Cortex of kidney (tissue), 1 donor: Measurements from ENCODE around the gene HOXB1.
"Not testable (repeated sequence)": the region's sequence is repeated elsewhere in the genome, so short reads cannot be mapped to it uniquely, and the experiment has no call there.

Source experiments
- DNase-seq: peaks from one replicate; lab custom pipeline; 2025; lab: John Stamatoyannopoulos, UW

HOXB1 gene

DNA sequence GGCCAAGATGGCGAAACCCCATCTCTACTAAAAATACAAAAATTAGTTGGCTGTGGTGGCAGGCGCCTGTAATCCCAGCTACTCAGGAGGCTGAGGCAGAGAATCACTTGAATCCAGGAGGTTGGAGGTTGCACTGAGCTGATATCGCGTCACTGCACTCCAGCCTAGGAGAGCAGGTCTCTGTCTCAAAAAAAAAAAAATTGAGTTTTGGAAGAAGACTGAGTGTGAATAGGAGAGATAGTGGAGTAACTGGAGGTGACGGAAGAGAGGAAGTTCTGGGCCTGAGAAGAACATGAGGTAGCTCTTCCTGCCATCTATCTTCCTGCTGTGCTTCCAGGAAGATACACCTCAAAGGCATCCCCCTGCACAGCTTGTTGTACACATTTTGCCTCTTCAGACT is 11.4 kb downstream of the HOXB1 start:
- no peak for DNase-seq

DNA sequence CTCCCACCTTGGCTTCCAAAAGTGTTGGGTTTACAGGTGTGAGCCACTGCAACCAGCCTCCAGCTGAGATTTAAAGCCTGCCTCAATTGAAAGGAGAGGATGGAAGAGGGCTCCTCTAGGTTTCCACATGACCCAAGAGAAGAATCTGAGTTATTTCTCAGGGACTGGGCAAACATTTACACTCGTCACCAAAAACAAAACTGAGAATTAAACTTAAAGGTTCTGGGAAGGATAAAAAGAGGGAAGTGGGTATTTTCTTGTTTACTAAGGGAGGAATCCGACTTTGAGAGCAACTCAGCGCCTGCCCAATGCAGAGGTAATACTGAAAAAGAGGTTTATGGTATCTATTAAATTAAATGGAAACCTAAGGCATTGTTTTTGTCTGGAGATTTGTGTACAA is 13.3 kb downstream of the HOXB1 start:
- DNase-seq: no peak

DNA sequence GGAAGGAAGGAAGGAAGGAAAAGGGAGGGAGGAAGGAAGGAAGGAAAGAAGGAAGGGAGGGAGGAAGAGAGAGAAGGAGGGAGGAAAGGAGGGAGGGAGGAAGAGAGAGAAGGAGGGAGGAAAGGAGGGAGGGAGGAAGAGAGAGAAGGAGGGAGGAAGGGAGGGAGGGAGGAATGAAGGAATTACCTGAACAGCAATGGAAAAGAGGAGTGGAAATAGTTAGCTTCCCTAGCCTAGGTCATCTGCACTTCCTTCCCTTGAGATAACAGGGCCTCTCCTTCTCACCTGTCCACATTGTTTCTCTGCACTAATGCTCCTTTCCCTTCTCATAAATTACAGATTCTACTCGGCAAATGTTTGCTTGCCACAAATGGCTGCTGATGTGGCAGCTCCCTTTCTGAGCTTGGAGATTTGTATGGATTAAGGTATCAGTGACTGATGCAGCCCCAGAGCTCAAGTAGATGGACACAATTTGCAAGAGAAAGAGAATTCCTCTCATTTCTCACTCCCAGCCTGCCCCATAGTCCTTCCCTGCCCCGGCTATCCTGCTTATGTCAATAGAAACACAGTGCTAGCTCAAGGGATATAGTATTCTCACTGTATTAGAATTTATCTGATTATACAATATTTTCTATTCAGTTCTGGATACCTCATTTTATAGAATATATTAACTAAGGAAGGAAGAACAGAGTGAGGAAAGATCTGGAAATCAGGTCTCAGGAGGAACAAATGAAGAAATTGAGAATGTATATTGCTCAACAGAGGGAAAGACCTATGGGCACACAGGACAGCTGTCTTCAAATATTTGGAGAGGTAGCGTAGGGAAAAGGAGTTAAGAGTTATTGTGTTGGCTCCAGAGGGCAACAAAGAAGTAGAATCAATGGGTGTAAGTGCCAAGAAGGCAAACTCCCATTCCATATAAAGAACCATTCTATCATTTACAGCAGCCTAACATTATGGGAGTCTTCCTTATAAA is 14.6 kb downstream of the HOXB1 start:
- no peak for DNase-seq

DNA sequence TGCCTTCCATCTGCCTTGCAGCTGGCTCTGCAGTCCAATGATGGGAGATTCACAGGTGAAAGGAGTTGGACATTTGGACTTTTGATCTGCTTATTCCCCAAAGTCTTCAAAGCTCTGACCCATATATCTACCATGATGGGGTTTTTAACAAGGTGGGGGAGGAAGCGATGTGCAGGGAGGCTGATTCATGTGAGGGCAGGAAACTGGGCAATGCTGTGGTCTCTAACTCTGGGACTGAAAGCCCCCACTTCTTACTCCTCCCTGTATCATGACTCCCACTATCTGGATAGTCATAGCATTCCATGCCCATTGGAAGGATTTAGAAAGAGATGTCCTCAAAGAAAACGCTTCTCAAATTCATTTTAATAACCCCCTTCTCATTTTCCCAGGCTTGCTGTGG is 16.3 kb downstream of the HOXB1 start:
- no peak for DNase-seq

DNA sequence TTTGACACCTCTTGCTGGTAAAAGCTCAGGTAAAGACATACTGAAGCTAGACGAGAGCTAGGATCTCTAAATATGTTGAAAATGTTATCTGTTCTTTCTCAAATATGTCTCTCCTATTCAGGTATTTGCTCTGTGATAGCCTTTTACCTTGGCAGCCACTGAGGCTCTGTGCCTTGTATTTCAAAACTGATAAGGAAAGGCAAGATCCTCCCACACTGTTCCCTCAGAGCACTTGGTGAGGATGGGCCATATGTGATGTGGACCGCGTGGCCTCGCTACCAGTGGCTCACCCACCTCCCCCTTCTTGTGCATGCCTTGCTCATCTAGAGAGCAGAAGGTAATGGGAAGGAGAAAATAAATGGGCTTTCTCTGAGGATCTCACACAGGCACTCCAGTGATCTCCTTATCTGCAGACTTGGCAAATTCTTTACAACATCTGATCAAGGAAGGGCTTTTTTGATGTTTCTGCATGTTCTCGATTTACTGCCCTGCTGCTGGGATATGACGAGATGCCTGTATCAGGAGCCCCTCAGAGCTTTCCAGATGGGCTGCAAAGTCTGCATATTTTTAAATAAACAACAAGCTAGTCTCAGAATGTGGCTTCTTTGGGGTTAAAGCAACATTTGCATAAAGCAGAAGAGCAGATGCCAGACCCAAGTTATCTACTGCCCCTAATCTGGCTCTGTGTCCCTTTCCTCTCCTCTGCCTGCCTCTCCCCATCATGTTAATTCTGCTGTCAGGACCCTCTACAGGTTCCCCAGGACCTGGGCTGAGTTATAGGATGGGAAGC is 16.9 kb downstream of the HOXB1 start:
- no peak for DNase-seq

DNA sequence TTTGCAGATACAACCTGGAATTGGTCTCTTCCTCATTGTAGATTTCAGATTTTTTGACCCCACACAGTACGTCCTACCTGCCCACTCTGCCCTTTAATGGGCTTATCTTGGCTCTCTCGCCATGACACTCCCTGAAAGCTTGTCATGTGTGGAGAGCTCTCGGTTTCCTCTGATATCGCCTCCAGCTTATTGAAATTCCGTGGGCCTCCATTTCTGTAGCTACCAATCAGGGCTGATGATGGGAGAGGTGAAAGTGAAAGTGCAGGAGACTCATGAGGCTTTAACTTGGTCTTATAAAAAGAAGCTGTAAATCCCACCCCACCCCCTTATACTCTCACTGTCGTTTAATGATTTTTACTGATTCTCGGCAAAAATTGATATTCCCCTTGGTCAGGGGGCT is 17.7 kb downstream of the HOXB1 start:
- DNase-seq: no peak

DNA sequence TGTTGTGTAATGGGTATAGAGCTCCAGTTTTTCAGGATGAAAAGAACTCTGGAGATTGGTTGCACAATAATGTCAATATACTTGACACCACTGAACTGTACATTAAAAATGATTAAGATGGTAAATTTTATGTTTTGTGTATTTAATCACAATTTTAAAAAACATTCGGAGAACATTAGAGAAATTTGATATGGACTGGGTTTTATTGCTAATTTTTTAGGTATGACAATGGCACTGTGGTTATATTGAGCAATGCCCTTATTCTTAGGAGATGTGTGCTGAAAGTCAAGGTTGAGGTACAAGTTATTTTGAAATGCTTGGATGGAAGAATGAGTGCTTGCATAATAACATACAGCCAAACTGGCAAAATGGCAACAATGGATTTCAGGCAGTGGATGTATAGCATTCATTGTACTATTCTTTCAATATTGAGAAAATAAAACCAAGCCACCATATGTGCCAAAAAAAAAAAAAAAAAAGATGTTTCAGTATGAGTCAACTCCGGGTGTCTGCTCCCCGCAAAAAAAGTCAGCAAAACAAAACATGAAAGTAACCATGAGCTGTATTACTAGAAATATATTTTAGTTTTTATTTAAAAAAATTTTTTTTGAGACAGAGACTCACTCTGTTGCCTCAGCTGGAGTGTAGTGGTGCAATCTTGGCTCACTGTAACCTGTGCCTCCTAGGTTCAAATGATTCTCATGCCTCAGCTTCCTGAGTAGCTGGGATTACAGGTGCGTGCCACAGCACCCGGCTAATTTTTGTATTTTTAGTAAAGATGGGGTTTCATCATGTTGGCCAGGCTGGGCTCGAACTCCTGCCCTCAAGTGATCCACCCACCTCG is 19.8 kb downstream of the HOXB1 start:
- no peak for DNase-seq

DNA sequence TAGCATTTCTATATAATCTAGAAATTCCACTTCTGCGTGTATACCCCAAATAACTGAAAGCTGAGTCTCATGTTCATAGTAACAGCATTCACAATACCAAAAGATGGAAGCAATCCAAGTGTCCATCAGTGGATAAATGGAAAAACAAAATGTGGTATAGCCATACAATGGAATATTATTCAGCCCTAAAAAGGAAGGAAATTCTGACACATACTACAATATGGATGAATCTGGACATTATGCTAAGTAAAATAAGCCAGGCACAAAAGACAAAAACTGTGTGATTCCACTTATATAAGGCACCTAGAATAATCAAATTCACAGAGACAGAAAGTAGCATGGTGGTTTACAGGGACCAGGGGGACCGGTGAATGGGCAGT is 20.4 kb downstream of the HOXB1 start:
- no peak for DNase-seq

DNA sequence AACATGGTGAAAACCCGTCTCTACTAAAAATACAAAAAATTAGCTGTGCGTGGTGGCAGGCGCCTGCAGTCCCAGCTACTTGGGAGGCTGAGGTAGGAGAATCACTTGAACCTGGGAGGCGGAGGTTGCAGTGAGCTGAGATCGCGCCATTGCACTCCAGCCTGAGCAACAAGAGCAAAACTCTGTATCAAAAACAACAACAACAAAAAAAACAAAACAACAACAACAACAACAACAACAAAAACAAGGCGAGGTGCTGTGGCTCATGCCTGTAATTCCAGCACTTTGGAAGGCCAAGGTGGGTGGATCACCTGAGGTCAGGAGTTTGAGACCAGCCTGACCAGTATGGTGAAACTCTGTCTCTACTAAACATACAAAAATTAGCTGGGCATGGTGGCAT is 21.1 kb downstream of the HOXB1 start:
- DNase-seq: not testable (repeated sequence)

DNA sequence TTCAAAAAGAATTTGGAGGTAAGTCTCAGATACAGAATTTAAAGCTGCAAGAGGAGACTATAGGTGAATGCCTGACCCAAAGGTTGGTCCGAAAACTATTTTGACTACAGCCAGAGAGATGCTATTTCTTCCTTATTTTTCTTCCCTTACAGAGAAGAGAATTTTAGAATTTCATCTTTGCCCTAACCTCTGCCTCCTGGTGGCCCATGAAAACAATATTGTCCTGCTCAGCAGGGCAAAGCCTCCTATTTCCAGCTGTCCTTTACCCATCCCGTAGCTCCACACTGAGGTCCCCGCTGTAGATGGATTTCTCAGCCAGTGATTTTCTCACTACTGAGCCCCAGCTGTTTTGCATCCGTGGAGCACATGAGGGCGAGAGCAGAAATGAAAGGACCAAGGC is 24.6 kb downstream of the HOXB1 start:
- DNase-seq: no peak

DNA sequence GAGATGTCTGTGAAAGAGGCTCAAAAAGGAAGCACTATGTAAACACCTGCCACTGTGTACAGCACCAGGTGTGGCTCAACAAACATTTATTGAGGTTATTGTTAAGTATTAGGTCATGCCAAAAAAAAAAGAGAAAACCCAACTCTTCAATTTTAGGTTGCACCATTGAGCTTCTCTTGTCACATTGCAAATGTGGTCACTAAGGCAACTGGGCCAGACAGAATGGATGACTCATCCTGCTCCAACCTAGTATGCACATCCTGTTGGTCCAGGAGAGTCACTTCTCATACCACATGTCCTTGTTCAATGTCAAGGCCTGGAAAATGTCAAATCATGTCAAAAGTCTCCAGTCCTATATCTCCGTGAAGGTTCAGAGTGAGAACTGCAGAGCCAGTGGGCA is 25.0 kb downstream of the HOXB1 start:
- no peak for DNase-seq

DNA sequence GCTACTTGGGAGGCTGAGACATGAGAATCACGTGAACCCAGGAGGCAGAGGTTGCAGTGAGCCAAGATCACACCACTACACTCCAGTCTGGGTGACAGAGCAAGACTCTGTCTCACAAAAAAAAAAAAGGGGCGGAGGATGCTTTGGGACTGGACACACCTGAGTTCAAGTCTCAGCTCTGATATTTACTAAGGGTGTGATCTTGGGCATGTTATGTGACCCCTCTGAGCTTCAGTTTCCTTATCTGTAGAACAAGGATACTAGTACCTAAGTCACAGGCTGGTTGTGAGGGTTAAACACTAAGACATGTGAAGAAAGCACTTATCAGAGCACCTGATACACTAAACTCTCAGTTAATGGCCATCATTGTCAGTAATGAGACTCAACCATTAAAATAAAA is 25.9 kb downstream of the HOXB1 start:
- DNase-seq: no peak

DNA sequence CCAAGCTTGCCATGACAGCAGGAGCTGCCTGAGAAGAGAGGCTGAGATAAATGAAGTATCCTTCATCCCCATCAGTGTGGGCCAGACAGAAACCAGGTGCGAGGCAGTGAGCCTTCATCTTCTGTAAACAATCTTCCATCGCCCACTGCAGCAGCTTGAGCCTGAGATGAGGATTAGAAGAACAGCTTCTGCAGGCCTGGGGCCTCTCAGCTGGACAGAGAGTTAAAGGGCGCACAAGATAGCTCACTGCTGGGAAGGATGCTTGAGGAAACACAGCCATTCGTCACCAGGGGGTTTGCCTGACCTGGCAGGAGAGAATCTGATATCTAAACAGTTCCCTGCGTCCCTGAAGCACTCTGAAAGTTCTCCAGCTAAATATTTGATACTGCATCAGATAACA is 27.1 kb downstream of the HOXB1 start:
- DNase-seq: no peak

DNA sequence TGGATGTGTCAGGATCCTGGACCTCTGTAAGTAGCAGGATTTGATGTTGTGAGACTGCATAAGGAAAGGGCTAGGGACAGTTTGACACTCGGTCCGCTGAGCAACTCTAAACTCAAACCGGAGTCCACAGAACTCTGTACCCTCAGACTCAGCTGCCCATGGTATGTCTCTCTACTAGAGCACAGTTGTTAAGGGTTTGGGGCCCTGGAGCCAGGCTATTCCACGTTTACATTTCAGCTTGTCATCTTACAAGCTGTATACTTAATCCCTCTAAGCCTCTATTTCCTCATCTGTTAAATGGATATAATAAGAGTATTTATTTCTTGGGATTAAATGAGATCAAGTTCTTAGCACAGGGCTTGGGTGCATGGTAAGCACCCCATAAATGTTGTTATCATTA is 27.9 kb downstream of the HOXB1 start:
- DNase-seq: no peak

DNA sequence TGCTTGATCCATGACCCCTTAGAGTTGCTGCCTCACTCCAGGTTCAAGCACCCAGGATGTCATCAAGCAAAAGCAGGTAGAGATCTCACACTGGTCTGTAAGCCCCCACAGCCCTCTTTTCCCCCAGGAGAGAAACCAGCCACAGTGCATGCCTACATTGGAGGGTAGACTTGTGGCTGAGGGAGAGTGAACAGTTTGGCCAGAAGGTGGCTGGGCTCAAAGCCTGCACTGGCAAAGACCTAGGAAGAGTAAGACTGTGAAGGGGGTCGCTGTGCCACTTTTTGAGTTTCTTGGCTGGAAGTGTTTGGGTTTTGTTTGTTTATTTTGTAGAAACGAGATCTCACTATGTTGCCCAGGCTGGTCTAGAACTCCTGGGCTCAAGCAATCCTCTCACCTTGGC is 28.5 kb downstream of the HOXB1 start:
- no peak for DNase-seq

DNA sequence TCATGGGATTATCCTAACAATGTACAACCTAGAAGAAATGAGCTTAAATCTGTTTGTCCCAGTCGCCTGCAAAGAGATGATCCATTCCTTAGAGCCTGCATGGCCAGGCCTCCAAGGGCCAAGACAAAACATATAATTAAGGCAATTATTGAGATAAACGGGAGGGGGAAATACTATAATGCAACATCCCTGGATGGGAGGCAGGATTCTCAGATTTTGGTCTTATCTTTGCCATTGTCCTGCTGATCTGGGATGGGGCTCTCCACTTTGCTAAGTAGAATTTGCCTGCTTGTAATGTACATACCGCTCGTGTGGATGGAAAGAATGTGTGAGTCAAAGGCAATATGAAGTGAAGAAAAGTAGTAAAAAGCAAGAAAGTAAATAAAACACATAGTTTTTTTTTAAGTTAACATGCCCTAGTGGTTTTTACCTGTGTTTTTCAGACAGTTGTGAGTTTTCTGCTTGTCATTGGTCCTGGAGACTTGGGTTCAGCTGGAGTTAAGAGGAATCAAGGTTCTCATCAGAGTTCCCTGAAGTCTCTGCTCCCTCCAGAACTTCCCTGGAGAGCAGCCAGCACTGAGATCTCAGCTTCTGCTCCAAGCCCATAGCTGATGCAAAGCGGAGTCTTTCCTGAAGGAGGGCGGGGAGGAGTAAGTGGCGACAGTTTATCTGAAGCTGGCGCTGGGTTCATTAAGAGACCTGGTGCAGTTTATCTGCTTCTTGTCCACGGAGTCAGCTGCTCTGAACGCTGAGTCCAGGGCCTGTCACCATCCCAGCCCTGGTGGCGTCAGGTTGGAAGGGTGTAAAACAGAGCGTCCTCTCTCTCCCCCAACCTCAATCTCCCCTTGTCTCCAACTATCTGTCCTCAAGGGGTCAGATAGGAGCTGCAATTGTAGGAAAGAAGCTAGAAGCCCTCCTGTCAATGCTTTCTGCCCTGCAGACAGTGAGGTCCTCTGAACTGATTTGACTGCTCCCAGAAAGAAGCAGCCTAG is 30.1 kb downstream of the HOXB1 start:
- DNase-seq: no peak

DNA sequence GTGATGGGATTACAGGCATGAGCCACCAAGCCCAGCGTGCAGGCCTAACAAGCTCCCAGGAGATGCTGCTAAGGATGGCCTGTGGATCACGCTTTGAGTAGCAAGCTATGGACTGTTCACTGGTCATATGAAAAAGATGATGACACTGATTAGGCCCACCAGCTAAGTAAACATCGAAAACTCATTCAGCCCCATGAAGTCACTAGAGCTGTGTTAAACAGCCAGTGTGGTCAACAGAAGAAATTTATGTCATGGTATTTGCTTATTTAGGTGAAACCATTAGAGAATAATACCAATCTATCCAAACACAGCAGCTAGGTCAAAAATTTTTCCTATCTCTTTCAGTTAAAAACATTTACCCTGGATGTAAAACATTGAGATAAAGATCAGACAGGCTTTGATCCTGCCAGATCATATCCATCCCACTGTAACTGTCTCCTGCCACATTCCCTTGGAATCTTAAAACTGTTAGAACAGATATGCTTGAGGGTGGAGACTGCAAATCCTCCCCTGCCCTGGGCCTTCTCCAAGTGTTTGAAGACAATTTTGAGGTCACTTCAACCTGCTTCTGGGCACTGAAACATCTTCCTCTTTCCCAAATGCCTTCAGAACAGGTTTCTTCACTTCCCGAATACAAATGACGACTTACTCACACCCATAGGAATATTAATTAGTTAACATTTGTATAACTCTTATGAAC is 30.9 kb downstream of the HOXB1 start:
- no peak for DNase-seq

DNA sequence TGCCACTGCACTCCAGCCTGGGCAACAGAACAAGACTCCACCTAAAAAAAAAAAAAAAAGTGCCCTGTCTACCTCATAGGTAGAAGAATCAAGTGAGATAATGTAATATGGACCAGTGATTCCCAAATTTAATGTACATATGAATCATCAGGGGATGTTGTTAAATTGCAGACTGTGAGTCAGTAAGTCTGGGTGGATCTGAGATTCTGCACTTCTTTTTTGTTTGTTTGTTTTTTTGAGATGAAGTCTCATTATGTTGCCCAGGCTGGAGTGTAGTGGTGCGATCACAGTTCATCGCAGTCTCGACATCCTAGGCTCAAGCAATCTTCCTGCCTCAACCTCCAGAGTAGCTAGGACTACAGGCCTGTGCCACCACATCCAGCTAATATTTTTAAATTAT is 31.6 kb downstream of the HOXB1 start:
- DNase-seq: no peak

DNA sequence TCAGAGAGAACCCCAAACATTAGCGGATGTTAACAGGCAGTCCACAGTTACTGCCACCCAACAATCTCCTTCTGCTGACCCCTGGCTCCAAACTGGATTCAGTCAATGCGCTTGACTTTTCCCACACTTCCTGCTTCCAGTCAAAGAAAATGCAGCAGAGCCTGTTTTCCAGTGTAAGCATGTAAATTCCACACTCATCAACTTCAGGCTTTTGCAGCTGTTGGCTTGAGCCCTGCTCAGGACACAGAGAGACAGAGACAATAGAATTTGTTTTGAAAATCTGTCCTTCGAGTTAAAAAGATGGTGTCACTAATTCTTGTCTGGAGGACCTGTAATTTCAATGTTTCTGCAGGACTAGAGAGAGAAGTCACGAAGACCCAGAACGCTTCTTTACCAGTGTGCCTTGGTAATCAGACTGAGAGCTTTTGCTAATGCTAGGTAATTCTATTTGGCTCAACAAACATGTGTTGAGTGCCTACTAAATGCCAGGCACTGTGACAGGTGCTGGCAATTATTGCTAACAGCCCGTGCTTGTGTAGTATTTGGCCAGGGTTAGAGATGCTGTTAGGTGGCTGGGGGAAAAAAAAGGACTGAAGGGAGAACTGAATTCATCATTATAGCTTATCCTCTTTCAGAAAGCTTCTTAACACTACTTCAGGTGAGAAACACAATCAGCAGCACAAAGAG is 32.5 kb downstream of the HOXB1 start:
- no peak for DNase-seq

DNA sequence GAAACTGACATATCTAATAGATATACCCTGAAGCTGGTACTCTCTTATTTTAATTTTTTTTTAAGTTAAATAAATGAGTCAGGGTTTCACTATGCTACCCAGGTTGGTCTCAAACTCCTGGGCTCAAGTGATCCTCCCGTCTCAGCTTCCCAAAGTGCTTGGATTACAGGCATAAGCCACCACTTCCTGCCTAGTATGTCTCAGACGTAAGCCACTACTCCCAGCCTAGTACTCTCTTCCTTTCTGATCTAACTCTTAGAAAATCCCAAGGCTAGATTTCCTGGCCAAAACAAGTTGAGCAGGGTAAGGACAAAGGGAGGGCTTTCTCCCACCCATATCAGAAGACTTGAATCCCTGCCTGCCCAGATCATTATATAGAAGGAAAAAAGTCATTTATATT is 33.7 kb downstream of the HOXB1 start:
- no peak for DNase-seq
